GM20000 (cell line): ENCODE measurements around the gene ZFP37.
"Not testable (repeated sequence)": the region's sequence is repeated elsewhere in the genome, so short reads cannot be mapped to it uniquely, and the experiment has no call there.

Source experiments
- DNase-seq: peaks from one replicate; pipeline ENCODE4 v3.0.0; 2012; ENCODE audit warnings: low spot score
- CTCF ChIP-seq: IDR thresholded peaks from 2 replicates; pipeline ENCODE4 v1.5.1; 2012; ENCODE audit warnings: mild to moderate bottlenecking, control low read depth; ENCODE audit errors: extremely low read depth, missing control alignments

The ZFP37 gene

GRCh38 chr9:113056191-113057106 is at the start of gene ZFP37:
ZFP37 (minus strand) TSS chr9:113056724; CDS start chr9:113056688, 36 bp downstream.
- TF ChIP-seq CTCF = no peak
- peak; percentile 88 for DNase-seq

- not testable (repeated sequence) for DNase-seq
Observed at GRCh38 chr9:113105345-113105744, 48.8 kb upstream of the ZFP37 start.

DNA sequence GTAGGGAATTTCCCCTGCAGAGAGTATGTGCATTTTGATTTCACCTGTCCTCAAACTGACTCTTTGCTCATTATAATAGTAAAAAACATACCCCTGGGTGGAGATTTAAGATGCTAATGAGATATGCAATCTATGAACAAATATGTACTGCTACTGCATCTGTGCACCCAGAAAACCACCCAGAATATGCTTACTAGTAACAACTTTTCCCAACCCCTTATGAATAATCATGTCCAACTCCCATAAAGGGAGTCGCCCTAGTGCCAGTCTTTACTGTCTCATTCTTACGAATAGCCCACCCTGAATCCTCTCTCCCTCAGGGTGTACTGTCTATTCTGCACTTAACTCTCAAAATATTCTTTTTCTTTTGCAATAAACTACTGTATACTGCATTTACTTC is 39.0 kb upstream of the ZFP37 start:
- DNase-seq = no peak
- TF ChIP-seq CTCF = no peak

- DNase-seq = not testable (repeated sequence)
Observed at GRCh38 chr9:113089924-113090323, 33.4 kb upstream of the ZFP37 start.

GRCh38 chr9:113089143-113089505 is 32.6 kb upstream of the ZFP37 start:
- not testable (repeated sequence) for DNase-seq

DNA sequence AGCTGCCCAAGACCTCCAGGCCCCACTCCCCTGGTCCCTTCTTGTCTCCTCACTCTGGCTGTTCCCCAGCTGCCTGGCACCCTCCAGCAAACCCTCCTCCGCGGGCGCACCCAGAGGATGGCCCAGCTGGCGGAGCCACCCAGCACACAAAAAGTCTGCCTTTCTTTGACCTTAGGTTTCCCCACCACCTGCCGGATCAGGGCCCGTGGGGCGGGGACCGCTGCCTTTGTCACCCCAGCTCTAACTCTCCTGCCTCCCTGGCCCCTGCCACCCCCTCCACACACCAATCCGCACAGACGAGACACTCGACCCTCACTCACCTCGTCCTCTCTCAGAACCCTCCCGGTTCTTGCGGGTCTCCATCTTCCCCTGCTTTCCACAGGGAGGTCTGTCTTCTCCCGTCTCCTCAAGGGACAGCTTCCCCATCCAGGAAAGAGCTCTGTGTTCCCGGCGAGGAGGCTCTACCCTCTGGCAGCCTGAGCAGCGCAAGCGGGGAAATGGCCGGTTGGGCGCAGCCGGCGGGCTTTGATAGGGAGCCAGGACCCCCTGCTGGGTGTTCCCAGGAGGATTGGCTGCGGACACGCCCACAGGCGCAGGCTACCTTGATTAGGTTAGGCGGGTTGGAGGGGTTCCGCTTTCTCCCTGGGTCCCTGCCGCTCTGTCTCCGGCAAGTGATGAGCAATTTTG is 32.1 kb upstream of the ZFP37 start:
- DNase-seq = not testable (repeated sequence)

DNA sequence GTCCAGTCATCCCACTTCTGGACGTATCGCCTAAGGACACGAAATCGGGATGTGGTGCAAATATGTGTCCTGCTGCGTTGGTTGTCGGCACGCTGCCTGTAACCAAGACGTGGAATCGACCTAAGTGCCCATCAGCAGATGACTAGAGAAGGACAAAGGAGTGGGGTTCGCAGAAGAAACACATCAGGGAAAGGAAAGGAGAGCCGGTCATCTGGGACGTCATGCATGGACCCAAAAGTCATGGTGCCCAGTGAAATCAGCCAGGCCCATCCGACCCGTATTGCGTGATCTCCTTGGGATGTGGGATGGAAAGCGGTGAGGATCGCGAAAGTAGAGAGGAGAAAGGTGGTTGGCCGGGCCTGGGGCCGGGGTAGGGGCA is 6.4 kb upstream of the ZFP37 start:
- not testable (repeated sequence) for DNase-seq

DNA sequence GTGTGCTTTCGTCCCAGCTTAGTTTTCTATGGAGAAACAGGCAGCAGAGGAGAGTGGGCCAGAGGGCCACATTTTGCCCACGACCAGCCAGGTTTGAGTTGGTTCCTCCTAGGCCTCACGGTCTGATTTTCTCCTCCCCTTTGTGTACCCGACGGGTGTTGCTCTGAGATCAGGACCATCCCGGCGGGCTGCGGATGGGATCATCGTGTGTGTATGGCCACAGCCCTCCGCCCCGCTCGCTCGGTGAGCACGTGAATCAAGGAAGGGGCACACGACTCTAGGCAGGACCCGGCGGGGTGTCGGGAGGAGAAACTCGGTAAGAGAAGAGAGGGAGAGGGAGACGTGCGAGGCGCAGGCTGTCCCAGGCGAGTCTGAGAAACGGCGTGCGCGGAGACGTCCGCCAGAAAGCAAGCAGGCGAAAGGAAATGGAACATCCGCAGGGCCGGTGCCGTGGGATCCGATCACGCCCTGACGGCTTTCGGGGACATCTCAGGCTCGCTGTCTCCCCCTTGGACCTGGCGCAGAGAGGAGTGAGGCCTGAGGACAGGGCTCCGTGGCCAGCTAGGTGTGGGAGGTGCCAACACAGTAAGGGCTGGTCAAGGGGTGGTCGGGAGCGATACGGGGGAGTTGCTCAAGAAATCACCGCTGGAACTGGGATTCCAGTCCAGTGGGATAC is 5.9 kb upstream of the ZFP37 start:
- not testable (repeated sequence) for DNase-seq

- DNase-seq = not testable (repeated sequence)
Observed at GRCh38 chr9:113061072-113061850, 4.7 kb upstream of the ZFP37 start.

DNA sequence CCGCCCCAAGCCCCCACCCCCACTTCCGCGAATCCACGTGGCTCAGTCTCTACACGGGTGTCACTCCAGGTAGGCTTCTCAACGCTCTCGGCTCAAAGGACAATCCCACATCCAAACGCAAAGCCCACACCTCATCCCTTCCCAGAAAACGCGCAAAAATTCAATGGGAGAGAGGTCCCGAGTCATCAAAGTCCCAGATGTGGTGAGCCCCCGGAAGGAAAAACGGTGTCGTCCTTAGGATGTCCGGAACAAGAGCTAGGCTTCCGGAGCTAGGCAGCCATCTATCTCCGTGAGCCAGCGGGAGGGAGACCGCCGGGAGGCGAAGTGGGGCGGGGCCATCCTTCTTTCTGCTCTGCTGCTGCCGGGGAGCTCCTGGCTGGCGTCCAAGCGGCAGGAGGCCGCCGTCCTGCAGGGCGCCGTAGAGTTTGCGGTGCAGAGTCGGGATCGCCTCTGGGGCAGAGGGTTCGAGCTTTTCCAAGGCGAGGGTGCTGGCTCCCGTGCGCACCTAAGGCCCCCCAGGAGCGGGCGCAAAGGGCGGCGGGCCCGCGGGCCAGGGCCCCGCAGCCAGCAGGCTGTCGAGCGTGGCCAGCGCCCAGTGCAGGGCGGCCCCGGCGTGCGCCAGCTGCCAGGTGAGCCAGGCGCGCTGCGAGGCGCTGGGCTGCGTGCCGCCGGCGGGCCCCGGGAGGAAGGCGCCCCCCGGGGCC is 3.2 kb upstream of the ZFP37 start:
- peak; percentile 32 for DNase-seq

DNA sequence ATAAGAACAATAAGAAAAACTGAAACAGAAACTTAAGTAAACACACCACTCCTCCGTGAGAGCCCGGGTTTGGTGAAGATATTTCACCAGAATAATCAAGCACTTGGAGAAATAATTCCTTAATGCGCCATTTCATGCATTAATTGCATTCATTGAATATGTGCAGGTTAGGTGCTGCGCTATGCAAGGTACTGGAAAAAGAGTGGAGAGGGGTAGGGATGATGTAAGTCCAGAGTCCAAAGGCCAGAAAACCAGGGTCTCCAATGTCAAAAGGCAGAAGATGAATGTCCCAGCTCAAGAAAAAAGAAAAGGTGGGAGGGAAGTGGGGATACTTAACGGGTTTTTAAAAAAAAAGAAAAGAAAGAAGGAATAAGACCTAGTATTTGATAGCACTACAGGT is 669 bp upstream of the ZFP37 start:
- no peak for TF ChIP-seq CTCF
- peak; percentile 35 for DNase-seq
